WTC11 (cell line): ENCODE measurements around the gene PA2G4.

Source experiments
- FOXJ3 ChIP-seq: sonication (generic); formaldehyde crosslinking; IDR thresholded peaks from 2 replicates; pipeline ENCODE4 v1.9.0; 2021; ENCODE audit warnings: missing genetic modification reagents, mild to moderate bottlenecking, borderline replicate concordance
- FOXK1 ChIP-seq: sonication (generic); formaldehyde crosslinking; IDR thresholded peaks from 2 replicates; pipeline ENCODE4 v1.8.0; 2022; ENCODE audit warnings: mild to moderate bottlenecking, moderate library complexity, missing genetic modification reagents
- GABPB1 ChIP-seq: sonication (generic); formaldehyde crosslinking; IDR thresholded peaks from 2 replicates; pipeline ENCODE4 v1.8.1; 2023; ENCODE audit warnings: mild to moderate bottlenecking, missing genetic modification reagents
- SP1 ChIP-seq: sonication (generic); formaldehyde crosslinking; conservative IDR thresholded peaks from 2 replicates; pipeline ENCODE4 v1.8.1; 2022; ENCODE audit warnings: missing genetic modification reagents
- TF ChIP-seq, protein P1 (sequence below): fragments of 200-600 bp; IDR thresholded peaks from 2 replicates; pipeline ENCODE4 v1.8.0; 2022; ENCODE audit warnings: antibody characterized with exemption
- TF ChIP-seq, protein P2 (sequence below): sonication (generic); formaldehyde crosslinking; IDR thresholded peaks from 2 replicates; pipeline ENCODE4 v1.8.0; 2023; ENCODE audit warnings: mild to moderate bottlenecking, missing genetic modification reagents
- TF ChIP-seq, protein P3 (sequence below): sonication (generic); formaldehyde crosslinking; IDR thresholded peaks from 2 replicates; pipeline ENCODE4 v1.8.1; 2022; ENCODE audit warnings: low read depth, missing genetic modification reagents, borderline replicate concordance
- TF ChIP-seq, protein P4 (sequence below): sonication (generic); formaldehyde crosslinking; conservative IDR thresholded peaks from 2 replicates; pipeline ENCODE4 v1.8.1; 2022; ENCODE audit warnings: mild to moderate bottlenecking, missing genetic modification reagents
- TF ChIP-seq, protein P5 (sequence below): sonication (generic); formaldehyde crosslinking; IDR thresholded peaks from 2 replicates; pipeline ENCODE4 v1.8.0; 2023; ENCODE audit warnings: missing genetic modification reagents
- TF ChIP-seq, protein P6 (sequence below): sonication (generic); formaldehyde crosslinking; IDR thresholded peaks from 2 replicates; pipeline ENCODE4 v1.8.0; 2022; ENCODE audit warnings: missing genetic modification reagents
- TF ChIP-seq, protein P7 (sequence below): sonication (generic); formaldehyde crosslinking; IDR thresholded peaks from 2 replicates; pipeline ENCODE4 v1.8.1; 2023; ENCODE audit warnings: mild to moderate bottlenecking, moderate library complexity, missing genetic modification reagents

DNA sequence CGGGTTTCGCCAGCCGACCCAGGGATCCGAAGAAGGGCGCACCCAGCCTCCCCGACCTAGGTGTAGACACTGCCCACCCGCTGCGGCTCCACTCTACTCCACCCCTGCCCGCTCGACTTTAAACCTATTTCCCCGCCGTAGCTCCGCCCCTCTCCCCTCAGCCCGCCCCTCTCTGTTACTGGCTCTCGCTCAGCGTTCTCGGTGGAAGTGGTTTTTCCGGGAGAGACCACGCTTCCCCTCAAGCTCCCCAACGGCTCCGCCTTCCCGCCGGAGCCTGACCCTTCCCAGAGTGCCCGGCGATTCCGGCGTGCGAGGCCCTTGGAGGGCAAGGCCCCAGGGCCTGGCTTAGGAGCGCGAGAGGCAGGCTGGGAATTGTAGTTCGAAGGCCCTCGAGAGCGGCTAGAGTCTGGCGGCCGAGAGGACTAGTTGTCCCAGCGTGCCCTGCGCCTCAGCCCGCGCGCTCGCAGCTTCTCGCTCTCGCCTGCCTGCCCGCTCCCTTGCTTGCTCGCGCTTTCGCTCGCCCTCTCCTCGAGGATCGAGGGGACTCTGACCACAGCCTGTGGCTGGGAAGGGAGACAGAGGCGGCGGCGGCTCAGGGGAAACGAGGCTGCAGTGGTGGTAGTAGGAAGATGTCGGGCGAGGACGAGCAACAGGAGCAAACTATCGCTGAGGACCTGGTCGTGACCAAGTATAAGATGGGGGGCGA is at the start of gene PA2G4:
- TF ChIP-seq FOXJ3 (no peak), SP1 (CRISPR knock-in tag) (peak; percentile 77), GABPB1 (CRISPR knock-in tag) (peak; percentile 2), FOXK1 (CRISPR knock-in tag) (peak; percentile 56)
- TF ChIP-seq, protein P1, sequence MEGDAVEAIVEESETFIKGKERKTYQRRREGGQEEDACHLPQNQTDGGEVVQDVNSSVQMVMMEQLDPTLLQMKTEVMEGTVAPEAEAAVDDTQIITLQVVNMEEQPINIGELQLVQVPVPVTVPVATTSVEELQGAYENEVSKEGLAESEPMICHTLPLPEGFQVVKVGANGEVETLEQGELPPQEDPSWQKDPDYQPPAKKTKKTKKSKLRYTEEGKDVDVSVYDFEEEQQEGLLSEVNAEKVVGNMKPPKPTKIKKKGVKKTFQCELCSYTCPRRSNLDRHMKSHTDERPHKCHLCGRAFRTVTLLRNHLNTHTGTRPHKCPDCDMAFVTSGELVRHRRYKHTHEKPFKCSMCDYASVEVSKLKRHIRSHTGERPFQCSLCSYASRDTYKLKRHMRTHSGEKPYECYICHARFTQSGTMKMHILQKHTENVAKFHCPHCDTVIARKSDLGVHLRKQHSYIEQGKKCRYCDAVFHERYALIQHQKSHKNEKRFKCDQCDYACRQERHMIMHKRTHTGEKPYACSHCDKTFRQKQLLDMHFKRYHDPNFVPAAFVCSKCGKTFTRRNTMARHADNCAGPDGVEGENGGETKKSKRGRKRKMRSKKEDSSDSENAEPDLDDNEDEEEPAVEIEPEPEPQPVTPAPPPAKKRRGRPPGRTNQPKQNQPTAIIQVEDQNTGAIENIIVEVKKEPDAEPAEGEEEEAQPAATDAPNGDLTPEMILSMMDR: no peak
- TF ChIP-seq, protein P2, sequence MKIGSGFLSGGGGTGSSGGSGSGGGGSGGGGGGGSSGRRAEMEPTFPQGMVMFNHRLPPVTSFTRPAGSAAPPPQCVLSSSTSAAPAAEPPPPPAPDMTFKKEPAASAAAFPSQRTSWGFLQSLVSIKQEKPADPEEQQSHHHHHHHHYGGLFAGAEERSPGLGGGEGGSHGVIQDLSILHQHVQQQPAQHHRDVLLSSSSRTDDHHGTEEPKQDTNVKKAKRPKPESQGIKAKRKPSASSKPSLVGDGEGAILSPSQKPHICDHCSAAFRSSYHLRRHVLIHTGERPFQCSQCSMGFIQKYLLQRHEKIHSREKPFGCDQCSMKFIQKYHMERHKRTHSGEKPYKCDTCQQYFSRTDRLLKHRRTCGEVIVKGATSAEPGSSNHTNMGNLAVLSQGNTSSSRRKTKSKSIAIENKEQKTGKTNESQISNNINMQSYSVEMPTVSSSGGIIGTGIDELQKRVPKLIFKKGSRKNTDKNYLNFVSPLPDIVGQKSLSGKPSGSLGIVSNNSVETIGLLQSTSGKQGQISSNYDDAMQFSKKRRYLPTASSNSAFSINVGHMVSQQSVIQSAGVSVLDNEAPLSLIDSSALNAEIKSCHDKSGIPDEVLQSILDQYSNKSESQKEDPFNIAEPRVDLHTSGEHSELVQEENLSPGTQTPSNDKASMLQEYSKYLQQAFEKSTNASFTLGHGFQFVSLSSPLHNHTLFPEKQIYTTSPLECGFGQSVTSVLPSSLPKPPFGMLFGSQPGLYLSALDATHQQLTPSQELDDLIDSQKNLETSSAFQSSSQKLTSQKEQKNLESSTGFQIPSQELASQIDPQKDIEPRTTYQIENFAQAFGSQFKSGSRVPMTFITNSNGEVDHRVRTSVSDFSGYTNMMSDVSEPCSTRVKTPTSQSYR (CRISPR knock-in tag): no peak
- TF ChIP-seq, protein P3, sequence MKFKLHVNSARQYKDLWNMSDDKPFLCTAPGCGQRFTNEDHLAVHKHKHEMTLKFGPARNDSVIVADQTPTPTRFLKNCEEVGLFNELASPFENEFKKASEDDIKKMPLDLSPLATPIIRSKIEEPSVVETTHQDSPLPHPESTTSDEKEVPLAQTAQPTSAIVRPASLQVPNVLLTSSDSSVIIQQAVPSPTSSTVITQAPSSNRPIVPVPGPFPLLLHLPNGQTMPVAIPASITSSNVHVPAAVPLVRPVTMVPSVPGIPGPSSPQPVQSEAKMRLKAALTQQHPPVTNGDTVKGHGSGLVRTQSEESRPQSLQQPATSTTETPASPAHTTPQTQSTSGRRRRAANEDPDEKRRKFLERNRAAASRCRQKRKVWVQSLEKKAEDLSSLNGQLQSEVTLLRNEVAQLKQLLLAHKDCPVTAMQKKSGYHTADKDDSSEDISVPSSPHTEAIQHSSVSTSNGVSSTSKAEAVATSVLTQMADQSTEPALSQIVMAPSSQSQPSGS: no peak
- TF ChIP-seq, protein P4, sequence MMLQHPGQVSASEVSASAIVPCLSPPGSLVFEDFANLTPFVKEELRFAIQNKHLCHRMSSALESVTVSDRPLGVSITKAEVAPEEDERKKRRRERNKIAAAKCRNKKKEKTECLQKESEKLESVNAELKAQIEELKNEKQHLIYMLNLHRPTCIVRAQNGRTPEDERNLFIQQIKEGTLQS: 0 out of 2 replicates have a peak, but pooled peaks have one; percentile 53
- TF ChIP-seq, protein P5, sequence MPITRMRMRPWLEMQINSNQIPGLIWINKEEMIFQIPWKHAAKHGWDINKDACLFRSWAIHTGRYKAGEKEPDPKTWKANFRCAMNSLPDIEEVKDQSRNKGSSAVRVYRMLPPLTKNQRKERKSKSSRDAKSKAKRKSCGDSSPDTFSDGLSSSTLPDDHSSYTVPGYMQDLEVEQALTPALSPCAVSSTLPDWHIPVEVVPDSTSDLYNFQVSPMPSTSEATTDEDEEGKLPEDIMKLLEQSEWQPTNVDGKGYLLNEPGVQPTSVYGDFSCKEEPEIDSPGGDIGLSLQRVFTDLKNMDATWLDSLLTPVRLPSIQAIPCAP: no peak
- TF ChIP-seq, protein P6, sequence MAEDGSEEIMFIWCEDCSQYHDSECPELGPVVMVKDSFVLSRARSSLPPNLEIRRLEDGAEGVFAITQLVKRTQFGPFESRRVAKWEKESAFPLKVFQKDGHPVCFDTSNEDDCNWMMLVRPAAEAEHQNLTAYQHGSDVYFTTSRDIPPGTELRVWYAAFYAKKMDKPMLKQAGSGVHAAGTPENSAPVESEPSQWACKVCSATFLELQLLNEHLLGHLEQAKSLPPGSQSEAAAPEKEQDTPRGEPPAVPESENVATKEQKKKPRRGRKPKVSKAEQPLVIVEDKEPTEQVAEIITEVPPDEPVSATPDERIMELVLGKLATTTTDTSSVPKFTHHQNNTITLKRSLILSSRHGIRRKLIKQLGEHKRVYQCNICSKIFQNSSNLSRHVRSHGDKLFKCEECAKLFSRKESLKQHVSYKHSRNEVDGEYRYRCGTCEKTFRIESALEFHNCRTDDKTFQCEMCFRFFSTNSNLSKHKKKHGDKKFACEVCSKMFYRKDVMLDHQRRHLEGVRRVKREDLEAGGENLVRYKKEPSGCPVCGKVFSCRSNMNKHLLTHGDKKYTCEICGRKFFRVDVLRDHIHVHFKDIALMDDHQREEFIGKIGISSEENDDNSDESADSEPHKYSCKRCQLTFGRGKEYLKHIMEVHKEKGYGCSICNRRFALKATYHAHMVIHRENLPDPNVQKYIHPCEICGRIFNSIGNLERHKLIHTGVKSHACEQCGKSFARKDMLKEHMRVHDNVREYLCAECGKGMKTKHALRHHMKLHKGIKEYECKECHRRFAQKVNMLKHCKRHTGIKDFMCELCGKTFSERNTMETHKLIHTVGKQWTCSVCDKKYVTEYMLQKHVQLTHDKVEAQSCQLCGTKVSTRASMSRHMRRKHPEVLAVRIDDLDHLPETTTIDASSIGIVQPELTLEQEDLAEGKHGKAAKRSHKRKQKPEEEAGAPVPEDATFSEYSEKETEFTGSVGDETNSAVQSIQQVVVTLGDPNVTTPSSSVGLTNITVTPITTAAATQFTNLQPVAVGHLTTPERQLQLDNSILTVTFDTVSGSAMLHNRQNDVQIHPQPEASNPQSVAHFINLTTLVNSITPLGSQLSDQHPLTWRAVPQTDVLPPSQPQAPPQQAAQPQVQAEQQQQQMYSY (CRISPR knock-in tag): no peak
- TF ChIP-seq, protein P7, sequence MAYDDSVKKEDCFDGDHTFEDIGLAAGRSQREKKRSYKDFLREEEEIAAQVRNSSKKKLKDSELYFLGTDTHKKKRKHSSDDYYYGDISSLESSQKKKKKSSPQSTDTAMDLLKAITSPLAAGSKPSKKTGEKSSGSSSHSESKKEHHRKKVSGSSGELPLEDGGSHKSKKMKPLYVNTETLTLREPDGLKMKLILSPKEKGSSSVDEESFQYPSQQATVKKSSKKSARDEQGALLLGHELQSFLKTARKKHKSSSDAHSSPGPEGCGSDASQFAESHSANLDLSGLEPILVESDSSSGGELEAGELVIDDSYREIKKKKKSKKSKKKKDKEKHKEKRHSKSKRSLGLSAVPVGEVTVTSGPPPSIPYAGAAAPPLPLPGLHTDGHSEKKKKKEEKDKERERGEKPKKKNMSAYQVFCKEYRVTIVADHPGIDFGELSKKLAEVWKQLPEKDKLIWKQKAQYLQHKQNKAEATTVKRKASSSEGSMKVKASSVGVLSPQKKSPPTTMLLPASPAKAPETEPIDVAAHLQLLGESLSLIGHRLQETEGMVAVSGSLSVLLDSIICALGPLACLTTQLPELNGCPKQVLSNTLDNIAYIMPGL (CRISPR knock-in tag): no peak; the same call in 1 of the 2 replicates
